WERI-Rb-1 (cell line): Measurements from ENCODE around the gene SLC25A1.
"Not testable (repeated sequence)": the region's sequence is repeated elsewhere in the genome, so short reads cannot be mapped to it uniquely, and the experiment has no call there.

ENCODE experiments used
- DNase-seq: peaks from one replicate; pipeline ENCODE4 v3.0.0-alpha.2; 2020
- H3K27ac ChIP-seq: fragments of 250-450 bp; sonication (Bioruptor Pico); 2 replicates; pipeline ENCODE4 v1.5.1; 2020; ENCODE audit warnings: mild to moderate bottlenecking, moderate library complexity
- H3K27me3 ChIP-seq: fragments of 250-450 bp; sonication (Bioruptor Pico); 2 replicates; pipeline ENCODE4 v1.5.1; 2021; ENCODE audit warnings: mild to moderate bottlenecking, low read depth, moderate library complexity; ENCODE audit not compliant: insufficient read depth, severe bottlenecking
- H3K36me3 ChIP-seq: fragments of 250-450 bp; sonication (Bioruptor Pico); 2 replicates; pipeline ENCODE4 v1.5.1; 2020; ENCODE audit warnings: mild to moderate bottlenecking, moderate library complexity
- H3K4me3 ChIP-seq: 2 replicates; pipeline ENCODE4 v1.5.1; 2011; ENCODE audit warnings: low read depth, mild to moderate bottlenecking, control low read depth, low read length
- H3K9me3 ChIP-seq: fragments of 250-450 bp; sonication (Bioruptor Pico); 2 replicates; pipeline ENCODE4 v1.5.1; 2021; ENCODE audit warnings: mild to moderate bottlenecking, moderate library complexity; ENCODE audit not compliant: severe bottlenecking
- TF ChIP-seq, protein P1 (sequence below): IDR thresholded peaks from 2 replicates; pipeline ENCODE4 v1.5.1; 2011; ENCODE audit warnings: low read depth, mild to moderate bottlenecking, control low read depth, inconsistent platforms, low read length

SLC25A1 gene

DNA sequence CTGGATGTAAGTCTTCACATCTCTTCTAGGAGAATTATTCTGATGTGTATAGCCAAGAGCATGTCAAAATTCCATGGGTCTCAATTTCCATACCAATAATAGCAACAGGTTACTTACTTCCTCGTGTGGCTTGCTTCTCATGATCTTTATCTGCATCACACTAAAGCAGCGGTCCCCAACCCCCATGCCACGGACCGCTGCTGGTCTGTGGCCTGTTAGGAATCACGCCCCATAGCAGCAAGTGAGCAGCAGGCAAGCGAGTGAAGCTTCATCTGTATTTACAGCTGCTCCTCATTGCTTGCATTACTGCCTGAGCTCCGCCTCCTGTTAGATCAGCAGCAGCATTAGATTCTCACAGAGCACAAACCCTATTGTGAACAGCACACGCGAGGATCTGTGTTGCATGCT is 28.9 kb upstream of the SLC25A1 start:
- no peaks in the 10 kb centered on the region for H3K9me3 ChIP-seq
- H3K27ac ChIP-seq = no peak overlapping the region
- H3K4me3 ChIP-seq = no peak overlapping the region
- no peaks in the 10 kb centered on the region for H3K27me3 ChIP-seq
- TF ChIP-seq, protein P1, sequence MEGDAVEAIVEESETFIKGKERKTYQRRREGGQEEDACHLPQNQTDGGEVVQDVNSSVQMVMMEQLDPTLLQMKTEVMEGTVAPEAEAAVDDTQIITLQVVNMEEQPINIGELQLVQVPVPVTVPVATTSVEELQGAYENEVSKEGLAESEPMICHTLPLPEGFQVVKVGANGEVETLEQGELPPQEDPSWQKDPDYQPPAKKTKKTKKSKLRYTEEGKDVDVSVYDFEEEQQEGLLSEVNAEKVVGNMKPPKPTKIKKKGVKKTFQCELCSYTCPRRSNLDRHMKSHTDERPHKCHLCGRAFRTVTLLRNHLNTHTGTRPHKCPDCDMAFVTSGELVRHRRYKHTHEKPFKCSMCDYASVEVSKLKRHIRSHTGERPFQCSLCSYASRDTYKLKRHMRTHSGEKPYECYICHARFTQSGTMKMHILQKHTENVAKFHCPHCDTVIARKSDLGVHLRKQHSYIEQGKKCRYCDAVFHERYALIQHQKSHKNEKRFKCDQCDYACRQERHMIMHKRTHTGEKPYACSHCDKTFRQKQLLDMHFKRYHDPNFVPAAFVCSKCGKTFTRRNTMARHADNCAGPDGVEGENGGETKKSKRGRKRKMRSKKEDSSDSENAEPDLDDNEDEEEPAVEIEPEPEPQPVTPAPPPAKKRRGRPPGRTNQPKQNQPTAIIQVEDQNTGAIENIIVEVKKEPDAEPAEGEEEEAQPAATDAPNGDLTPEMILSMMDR = no peak
- peaks cover 4% of the 10 kb centered on the region; the same call in 1 of the 2 replicates for H3K36me3 ChIP-seq
- no peak for DNase-seq

DNA sequence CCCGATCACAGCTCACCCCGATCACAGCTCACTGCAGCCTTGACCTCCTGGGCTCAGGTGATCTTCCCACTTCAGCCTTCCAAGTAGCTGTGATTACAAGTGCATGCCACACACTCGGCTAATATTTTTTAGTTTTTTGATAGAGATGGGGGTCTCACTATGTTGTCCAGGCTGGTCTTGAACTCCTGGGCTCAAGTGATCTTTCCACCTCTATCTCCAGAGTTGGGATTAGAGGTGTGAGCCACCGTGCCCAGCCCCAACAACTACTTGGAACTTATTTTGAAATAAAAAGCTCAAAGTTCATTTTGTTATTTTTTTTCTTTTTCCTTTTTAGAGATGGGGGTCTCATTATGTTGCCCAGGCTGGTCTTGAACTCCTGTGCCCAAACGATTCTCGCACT is 27.8 kb upstream of the SLC25A1 start:
- DNase-seq = no peak
- TF ChIP-seq, protein P1 = no peak
- no peak overlapping the region for H3K4me3 ChIP-seq

DNA sequence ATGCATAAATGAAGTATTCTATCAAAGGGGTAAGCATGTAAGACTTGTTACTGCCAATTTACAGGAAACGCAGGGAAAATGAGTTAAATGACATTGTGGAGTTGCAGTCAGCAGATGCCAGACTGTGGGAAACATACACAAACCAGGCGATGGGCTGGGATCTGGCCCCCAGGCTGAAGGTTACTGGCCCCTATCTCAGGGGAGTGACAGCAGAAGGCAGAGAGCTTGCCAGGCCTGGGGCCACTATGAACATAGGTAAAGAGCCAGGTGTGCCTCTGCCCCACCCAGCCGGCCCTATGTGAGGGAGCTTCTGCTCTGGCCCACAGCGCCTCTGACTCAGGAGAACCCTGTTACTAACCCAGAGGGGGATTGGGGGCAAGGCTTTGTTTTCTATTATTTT is 26.1 kb upstream of the SLC25A1 start:
- TF ChIP-seq, protein P1 = no peak
- Histone ChIP-seq H3K9me3 (no peaks in the 10 kb centered on the region), H3K27ac (no peak overlapping the region), H3K27me3 (no peaks in the 10 kb centered on the region), H3K4me3 (no peak overlapping the region), H3K36me3 (no peaks in the 10 kb centered on the region)
- no peak for DNase-seq

More for the DNA sequence above, 27.8 kb upstream of the SLC25A1 start:
- no peak overlapping the region for H3K27ac ChIP-seq
- no peaks in the 10 kb centered on the region for H3K9me3 ChIP-seq
- H3K27me3 ChIP-seq = no peaks in the 10 kb centered on the region
- H3K36me3 ChIP-seq = peaks cover 4% of the 10 kb centered on the region; the same call in 1 of the 2 replicates

DNA sequence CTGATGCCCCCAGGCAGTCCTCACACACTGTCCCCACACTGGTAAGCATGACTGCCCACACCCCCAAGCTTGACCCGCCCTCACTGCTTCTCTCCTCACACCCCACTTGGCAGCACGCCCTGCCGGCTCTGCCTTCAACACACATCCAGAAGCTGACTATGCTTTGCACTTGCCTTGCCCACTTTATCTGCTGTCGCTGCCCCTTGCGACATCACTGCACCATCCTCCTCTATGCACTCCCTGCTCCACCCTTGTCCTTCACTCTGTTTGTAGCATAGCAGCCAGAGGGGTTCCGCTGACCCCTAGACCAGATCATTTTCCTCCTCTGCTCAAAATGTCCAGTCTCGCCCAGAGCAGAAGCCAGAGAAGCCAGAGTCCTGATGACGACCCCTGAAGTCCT is 25.3 kb upstream of the SLC25A1 start:
- no peak overlapping the region for H3K27ac ChIP-seq
- no peaks in the 10 kb centered on the region for H3K36me3 ChIP-seq
- TF ChIP-seq, protein P1 = no peak
- no peak for DNase-seq
- H3K9me3 ChIP-seq = no peaks in the 10 kb centered on the region
- H3K27me3 ChIP-seq = no peaks in the 10 kb centered on the region
- H3K4me3 ChIP-seq = no peak overlapping the region

DNA sequence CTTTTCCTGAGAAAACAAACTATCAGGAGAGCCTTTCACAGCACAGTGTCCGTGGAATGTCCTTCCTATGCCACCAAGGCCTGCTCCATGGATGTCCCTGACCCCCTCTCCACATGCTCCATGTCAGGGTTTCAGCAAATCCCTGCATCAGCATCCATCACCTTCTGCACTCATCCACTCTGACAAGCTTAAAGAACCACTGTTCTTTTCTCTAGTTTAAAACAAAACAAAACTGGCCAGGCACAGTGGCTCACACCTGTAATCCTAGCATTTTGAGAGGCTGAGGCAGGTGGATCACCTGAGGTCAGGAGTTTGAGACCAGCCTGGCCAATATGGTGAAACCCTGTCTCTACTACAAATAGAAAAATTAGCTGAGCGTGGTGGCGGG is 24.3 kb upstream of the SLC25A1 start:
- DNase-seq, H3K4me3 ChIP-seq, H3K27ac ChIP-seq, H3K36me3 ChIP-seq, H3K9me3 ChIP-seq, H3K27me3 ChIP-seq: not testable (repeated sequence)

DNA sequence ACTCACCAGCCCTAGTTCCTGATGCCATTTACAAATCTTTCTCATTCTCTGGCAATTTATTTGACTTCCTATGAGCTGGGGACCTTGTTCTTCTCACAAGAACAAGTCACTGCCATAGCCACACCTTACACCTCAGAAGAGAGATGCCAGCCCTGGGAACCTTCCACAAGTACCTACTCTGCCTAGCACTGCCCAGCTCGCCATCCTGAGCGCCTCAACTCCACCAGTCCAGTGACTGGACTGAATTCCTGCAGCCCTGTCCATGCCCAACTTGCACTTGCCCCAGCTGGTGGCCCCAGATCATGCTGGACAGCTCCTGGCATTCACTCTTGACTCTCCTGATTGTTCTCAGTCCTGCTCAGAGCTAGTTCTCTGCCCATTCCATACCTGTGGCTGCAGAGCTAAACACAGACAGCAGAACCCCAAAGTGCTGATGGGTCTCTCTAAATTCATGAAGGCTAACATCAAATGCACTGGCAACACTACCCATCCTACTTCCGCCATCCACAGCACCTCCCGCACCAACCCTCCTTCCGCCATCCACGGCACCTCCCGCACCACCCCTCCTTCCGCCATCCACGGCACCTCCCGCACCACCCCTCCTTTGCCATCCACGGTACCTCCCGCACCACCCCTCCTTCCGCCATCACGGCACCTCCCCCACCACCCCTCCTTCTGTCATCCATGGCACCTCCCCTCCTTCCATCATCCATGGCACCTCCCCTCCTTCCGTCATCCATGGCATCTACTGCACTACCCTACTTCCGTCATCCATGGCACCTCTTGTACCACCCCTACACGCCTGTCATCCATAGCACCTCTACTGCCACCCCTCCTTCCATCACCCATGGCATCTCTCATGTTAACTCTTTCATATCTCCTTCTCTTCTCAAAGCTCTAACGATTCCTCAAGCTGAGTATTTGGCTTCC is 23.6 kb upstream of the SLC25A1 start:
- no peak for DNase-seq
- TF ChIP-seq, protein P1 = no peak
- H3K27me3 ChIP-seq = no peaks in the 10 kb centered on the region
- H3K4me3 ChIP-seq = no peak overlapping the region
- H3K27ac ChIP-seq = no peak overlapping the region
- H3K9me3 ChIP-seq = no peaks in the 10 kb centered on the region
- no peaks in the 10 kb centered on the region for H3K36me3 ChIP-seq
